ENCODE measurements around the gene SLC24A3. TPM values are rescaled to one million over a fixed set of nuclear protein-coding genes. Genes with fewer than 3 reads are reported as not detected.

SLC24A3 gene
- total and polyA plus RNA-seq, 2 of the 13 experiments (the other 11 are each of a cell fraction or from before 2014, with no cell fraction given), result not detected

DNA sequence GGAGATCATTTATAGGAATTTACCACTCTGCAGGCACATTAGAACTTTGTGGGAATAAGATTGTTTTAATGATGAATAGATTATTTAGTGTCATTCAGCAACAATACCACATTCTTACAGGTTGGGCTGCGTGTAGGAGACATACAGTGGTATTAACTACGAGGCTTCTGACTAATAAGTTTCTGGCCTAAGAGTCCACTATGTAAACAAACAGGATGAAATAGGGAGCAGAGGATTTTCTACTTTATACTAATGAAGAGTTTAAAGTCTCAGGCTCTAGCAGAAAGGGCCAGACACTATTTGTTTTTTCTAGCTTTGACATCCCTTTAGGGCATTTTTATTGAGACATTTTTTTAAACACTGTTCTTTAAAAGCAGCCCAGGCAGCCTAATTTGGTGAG is 75.6 kb downstream of the SLC24A3 start:
- H4K20me1 ChIP-seq (ENCODE audit: insufficient read depth, low read length), result no peaks in the 10 kb centered on the region
- H3K4me3 ChIP-seq (replicated peaks in 1 of 3; ENCODE audit: insufficient read depth in 1 of 3, low read depth in 2 of 3, low read length in 3 of 3), result no peak overlapping the region
- in situ Hi-C loops (cut with HindIII; ENCODE audit: extremely low pct_ligation_motif_present, low pct_unique_long_range_greater_than_20kb) (no loop called here), intact Hi-C loops (cut with micrococcal nuclease; ENCODE audit: unreplicated experiment) (no loop called here)
- H3K9me3 ChIP-seq (ENCODE audit: low read length), result no peaks in the 10 kb centered on the region
- H3K27me3 ChIP-seq (ENCODE audit: control insufficient read depth in 1 of 2, insufficient read depth in 2 of 2, low read length in 2 of 2), result no peaks in the 10 kb centered on the region
- ATAC-seq (no peak), FAIRE-seq (no peak), DNase-seq (ENCODE audit: low spot score) (no peak)
- H3K9ac ChIP-seq (ENCODE audit: insufficient read depth, low read depth, low read length), result no peak overlapping the region
- H2AFZ ChIP-seq (ENCODE audit: low read length), result no peak overlapping the region
- CTCF ChIA-PET (ENCODE audit: low intra/inter-chr PET ratio, low total read pairs), result no interaction called here
- no peak overlapping the region for H3K27ac ChIP-seq (ENCODE audit: extremely low read length, insufficient read depth, low read length)
- POLR2A ChIA-PET, result no interaction called here
- no peak overlapping the region for H3K4me2 ChIP-seq (ENCODE audit: low read depth, low read length)
- no peaks in the 10 kb centered on the region for H3K4me1 ChIP-seq (ENCODE audit: insufficient read depth, low read length)
- 2% methylated on average over 2 of the region's 2 CpGs for WGBS (ENCODE audit: low lambda C conversion rate)
- H3K36me3 ChIP-seq (replicated peaks in 1 of 2; ENCODE audit: control insufficient read depth in 1 of 2, insufficient read depth in 2 of 2, low read length in 2 of 2), result no peaks in the 10 kb centered on the region
- no peaks in the 10 kb centered on the region for H3K79me2 ChIP-seq (ENCODE audit: insufficient read depth, low read length)
- BruUV-seq (replicated peaks), result no TSS peak
- TF ChIP-seq HMGA1 (CRISPR knock-in tag; conservative IDR thresholded peaks at IDR 0.05) (no peak), SSRP1 (CRISPR knock-in tag; IDR thresholded peaks at IDR 0.05) (no peak), STAG1 (CRISPR knock-in tag; IDR thresholded peaks at IDR 0.05) (no peak), ZNF557 (CRISPR knock-in tag; IDR thresholded peaks at IDR 0.05) (no peak), HOXA5 (CRISPR knock-in tag; IDR thresholded peaks at IDR 0.05) (no peak), ATF7-NPFF (CRISPR knock-in tag; IDR thresholded peaks at IDR 0.05; ENCODE audit: low read depth) (no peak), SAP130 (CRISPR knock-in tag; IDR thresholded peaks at IDR 0.05; ENCODE audit: low read depth) (no peak), SP140L (CRISPR knock-in tag; IDR thresholded peaks at IDR 0.05; ENCODE audit: borderline replicate concordance) (no peak)
- TF ChIP-seq, protein P1, sequence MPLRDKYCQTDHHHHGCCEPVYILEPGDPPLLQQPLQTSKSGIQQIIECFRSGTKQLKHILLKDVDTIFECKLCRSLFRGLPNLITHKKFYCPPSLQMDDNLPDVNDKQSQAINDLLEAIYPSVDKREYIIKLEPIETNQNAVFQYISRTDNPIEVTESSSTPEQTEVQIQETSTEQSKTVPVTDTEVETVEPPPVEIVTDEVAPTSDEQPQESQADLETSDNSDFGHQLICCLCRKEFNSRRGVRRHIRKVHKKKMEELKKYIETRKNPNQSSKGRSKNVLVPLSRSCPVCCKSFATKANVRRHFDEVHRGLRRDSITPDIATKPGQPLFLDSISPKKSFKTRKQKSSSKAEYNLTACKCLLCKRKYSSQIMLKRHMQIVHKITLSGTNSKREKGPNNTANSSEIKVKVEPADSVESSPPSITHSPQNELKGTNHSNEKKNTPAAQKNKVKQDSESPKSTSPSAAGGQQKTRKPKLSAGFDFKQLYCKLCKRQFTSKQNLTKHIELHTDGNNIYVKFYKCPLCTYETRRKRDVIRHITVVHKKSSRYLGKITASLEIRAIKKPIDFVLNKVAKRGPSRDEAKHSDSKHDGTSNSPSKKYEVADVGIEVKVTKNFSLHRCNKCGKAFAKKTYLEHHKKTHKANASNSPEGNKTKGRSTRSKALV (CRISPR knock-in tag; IDR thresholded peaks at IDR 0.05), result no peak
- TF ChIP-seq, protein P2, sequence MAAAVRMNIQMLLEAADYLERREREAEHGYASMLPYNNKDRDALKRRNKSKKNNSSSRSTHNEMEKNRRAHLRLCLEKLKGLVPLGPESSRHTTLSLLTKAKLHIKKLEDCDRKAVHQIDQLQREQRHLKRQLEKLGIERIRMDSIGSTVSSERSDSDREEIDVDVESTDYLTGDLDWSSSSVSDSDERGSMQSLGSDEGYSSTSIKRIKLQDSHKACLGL (CRISPR knock-in tag; IDR thresholded peaks at IDR 0.05), result no peak
